GM18517 (cell line): ENCODE results near the gene COL4A5.

Experiments used
- ATAC-seq: cut with Tn5 transposase; IDR thresholded peaks from one replicate; pipeline ENCODE4 v1.9.1; 2021; ENCODE audit warnings: mild to moderate bottlenecking, moderate library complexity; ENCODE audit not compliant: unreplicated experiment

Gene COL4A5

GRCh38 chrX:108640817-108641216, 201.2 kb downstream of the COL4A5 start:
- ATAC-seq: no peak

GRCh38 chrX:108641589-108642272, 202.1 kb downstream of the COL4A5 start:
- ATAC-seq: no peak

- ATAC-seq: no peak
Measured at GRCh38 chrX:108642273-108642628, 202.6 kb downstream of the COL4A5 start.

GRCh38 chrX:108664701-108665100, 225.1 kb downstream of the COL4A5 start:
- ATAC-seq: no peak

GRCh38 chrX:108666101-108666500, 226.5 kb downstream of the COL4A5 start:
- ATAC-seq: no peak

- ATAC-seq: no peak
Measured at GRCh38 chrX:108671526-108671925, 231.9 kb downstream of the COL4A5 start.

- no peak for ATAC-seq
Measured at GRCh38 chrX:108696690-108697089, 257.1 kb downstream of the COL4A5 start.

- ATAC-seq: peak; percentile 62
Measured at GRCh38 chrX:108699368-108699767, 259.7 kb downstream of the COL4A5 start.

GRCh38 chrX:108701633-108702032, 262.0 kb downstream of the COL4A5 start:
- no peak for ATAC-seq

GRCh38 chrX:108702530-108702929, 262.9 kb downstream of the COL4A5 start:
- ATAC-seq: no peak

GRCh38 chrX:108704839-108705238, 265.2 kb downstream of the COL4A5 start:
- ATAC-seq: no peak

GRCh38 chrX:108712886-108713285, 273.2 kb downstream of the COL4A5 start:
- no peak for ATAC-seq

- no peak for ATAC-seq
Measured at GRCh38 chrX:108722561-108722960, 282.9 kb downstream of the COL4A5 start.

- no peak for ATAC-seq
Measured at GRCh38 chrX:108726748-108727147, 287.1 kb downstream of the COL4A5 start.

- no peak for ATAC-seq
Measured at GRCh38 chrX:108731153-108731552, 291.5 kb downstream of the COL4A5 start.

- ATAC-seq: no peak
Measured at GRCh38 chrX:108732630-108733321, 293.1 kb downstream of the COL4A5 start.

- ATAC-seq: no peak
Measured at GRCh38 chrX:108734426-108734825, 294.8 kb downstream of the COL4A5 start.

GRCh38 chrX:108735091-108735678, 295.5 kb downstream of the COL4A5 start:
- no peak for ATAC-seq

- ATAC-seq: no peak
Measured at GRCh38 chrX:108735679-108736508, 296.3 kb downstream of the COL4A5 start.

GRCh38 chrX:108736509-108737479, 297.2 kb downstream of the COL4A5 start, which contains the start of gene IRS4:
Gene IRS4 (minus strand): TSS chrX:108736563.
- ATAC-seq: no peak
